GM18951 (cell line): Measurements from ENCODE around the gene KHNYN.
"Not testable (repeated sequence)": the region's sequence is repeated elsewhere in the genome, so short reads cannot be mapped to it uniquely, and the experiment has no call there.

Experiments used
- POLR2A ChIP-seq: IDR thresholded peaks from 4 replicates; pipeline ENCODE4 v1.6.1; 2011; ENCODE audit warnings: mild to moderate bottlenecking; ENCODE audit not compliant: insufficient read length, insufficient read depth; ENCODE audit errors: extremely low read depth
- in situ Hi-C: fragments of 300-500 bp; cut with MboI; formaldehyde crosslinking; loops from one replicate; pipeline ENCODE4 v1.12.0; 2022; ENCODE audit warnings: low sequenced_read_pairs, mixed read lengths, inconsistent platforms; ENCODE audit not compliant: unreplicated experiment

KHNYN gene

DNA sequence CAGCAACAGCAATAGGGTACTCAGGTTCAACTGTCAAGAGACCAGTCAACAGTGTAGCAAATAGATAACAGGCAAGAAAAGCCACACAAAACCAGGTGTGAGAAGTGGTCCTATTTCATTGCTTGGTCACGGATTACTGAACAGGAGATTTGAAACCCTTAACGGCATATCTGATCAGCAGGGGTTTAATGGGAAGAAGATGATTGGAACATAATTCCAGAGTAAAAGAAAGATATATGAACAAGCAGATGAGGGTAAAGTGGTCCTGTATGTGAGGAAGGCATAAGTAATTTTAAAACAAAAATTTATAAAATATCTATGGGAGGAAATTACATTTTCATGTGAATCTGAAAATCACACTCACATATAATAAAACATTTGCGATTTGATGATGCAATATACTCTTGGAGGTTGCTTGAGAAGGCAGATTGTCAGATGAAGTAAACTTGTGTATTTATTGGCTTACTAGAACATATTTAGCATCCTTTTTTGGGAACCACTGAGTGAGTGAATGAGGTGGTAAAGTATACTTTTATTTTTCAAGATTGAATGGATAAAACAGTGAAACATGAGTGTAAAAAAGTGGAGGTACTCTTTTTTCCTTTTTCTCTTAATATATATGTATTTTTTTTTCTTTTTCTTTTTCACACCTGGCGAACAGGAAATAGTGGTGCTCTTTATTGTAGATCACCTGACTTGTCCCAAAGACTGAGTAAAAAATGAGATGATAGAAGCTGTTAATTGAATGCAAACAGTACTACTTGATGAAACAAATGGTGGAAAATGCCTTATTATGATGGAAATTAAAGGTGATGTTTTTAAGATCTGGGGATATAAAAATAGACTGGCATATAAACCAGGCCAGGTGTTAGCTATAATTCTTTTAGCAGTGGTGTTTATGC lies 34.4 kb downstream of the KHNYN start:
- no peak for TF ChIP-seq POLR2A
- in situ Hi-C loops = no loop called here

- in situ Hi-C loops = no loop called here
- TF ChIP-seq POLR2A = no peak
These were observed 35.6 kb downstream of the KHNYN start for GRCh38 chr14:24465368-24465767.

DNA sequence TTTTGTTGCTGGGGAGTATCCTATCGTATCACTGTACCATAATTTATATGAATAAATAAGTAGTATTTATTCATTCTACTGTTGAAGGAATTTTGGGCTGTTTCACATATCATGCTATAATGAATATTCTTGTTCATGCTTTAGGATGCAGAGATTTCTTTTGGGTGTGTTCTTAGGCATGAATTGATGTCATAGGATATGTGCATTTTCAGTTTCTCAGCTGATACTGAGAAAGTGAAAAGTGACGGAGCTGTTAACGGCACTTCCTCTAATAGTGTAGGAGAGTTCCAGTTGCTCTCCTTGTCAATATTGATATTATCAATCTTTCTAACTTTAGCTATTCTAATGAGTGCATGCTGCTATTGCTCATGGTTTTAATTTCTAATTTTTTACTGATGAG lies 36.1 kb downstream of the KHNYN start:
- no peak for TF ChIP-seq POLR2A
- in situ Hi-C loops = no loop called here

DNA sequence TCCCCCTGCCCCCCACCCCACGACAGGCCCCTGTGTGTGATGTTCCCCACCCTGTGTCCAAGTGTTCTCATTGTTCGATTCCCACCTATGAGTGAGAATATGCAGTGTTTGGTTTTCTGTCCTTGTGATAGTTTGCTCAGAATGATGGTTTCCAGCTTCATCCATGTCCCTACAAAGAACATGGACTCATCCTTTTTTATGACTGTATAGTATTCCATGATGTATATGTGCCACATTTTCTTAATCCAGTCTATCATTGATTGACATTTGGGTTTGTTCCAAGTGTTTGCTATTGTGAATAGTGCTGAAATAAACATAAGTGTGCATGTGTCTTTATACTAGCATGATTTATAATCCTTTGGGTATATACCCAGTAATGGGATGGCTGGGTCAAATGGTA lies 40.7 kb downstream of the KHNYN start:
- in situ Hi-C loops = not testable (repeated sequence)

DNA sequence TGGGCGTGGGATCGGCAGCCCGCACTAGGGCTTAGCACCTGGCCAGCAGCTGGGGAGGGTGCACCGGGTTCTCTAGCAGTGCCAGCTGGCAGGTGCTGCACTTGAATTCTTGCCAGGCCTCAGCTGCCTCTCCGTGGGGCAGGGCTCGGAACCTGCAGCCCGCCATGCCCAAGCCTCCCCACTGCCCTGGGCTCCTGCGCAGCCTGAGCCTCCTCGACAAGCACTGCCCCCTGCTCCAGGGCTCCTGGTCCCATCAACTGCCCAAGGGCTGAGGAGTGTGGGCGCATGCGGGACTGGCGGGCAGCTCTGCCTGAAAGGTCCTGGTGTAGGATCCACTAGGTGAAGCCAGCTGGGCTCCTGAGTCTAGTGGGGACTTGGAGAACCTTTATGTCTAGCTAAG lies 43.5 kb downstream of the KHNYN start:
- TF ChIP-seq POLR2A = no peak
- in situ Hi-C loops = no loop called here

DNA sequence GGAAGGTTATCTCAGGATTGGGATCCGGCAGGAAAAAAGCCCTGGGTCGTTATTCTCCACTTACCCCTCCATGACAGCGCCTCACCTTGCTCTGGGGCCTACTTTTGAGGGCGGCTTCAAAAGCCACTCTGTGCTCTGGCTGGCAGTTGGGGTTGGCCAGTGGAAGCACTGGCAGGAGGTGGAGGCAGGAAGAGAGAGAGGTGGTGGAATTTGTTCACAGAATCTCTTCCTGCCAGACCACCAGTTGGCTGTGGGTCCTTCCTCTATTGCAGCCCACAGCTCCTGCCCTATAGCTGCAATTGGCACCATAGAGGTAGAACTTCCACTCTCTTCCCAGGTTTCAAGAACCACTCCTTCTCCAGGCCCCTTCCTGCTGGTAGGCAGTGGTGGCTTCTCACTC lies 45.5 kb downstream of the KHNYN start:
- TF ChIP-seq POLR2A = no peak
- in situ Hi-C loops = no loop called here

- in situ Hi-C loops = not testable (repeated sequence)
These were observed 50.2 kb downstream of the KHNYN start for GRCh38 chr14:24479999-24480398.

DNA sequence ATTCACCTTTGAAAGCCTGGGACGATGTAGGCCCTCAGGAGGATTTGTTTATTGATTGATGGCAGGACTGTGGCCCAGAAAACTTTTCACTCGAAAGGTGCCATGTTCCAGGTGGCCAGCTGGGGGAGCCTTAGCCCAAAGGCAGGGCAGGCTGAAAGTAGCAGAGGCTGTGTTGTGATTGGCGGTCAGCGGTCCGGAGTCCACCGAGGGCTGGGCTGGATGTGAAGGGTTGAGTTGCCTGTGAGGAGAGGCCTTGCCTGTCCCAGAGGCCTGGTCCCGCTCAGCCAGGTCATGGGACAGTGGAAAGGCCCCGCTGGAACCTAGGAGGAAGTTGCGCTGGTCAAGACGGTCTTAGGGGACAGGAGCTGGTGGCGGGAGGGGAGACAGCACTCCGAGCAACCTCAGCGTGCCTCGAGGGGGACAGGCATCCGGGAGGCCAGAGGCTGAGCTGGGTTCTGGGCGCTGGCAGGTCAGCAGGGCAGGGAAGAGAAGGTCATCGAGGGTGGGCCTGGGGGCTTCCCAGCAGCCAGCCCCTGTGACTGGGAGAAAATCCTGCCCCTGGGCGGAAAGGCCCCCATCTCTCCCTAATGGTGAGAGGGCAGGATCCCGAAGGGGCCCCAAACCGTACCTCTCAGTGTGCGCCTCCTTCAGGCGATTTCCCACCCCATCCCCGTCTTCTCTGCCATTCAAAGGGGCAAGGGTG lies 52.0 kb downstream of the KHNYN start:
- in situ Hi-C loops = no loop called here
- TF ChIP-seq POLR2A = no peak

DNA sequence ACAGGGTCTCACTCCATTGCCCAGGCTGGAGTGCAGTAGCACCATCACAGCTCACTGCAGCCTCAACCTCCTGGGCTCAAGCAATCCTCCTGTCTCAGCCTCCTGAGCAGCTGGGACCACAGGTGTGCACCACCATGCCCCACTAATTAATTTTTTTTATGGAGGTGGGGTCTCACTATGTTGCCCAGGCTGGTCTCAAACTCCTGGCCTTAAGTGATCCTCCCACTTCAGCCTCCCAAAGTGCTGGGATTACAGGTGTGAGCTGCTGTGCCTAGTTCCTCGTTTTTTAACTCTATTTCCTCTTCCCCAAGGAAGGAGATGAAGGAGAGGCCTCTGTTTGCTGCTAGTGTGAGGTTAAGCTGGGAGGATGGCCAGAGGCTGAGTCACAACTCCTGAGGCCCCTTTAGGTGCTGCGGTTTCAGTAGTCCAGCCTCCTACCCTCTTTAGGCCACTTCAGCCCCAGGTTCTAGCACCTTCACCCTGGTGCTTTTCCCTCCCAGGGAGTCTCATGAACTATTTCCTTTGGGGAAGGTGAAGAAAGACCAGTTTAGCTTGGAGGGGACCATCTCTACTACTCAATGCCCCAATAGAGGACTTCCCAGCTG lies 53.0 kb downstream of the KHNYN start:
- in situ Hi-C loops = not testable (repeated sequence)

DNA sequence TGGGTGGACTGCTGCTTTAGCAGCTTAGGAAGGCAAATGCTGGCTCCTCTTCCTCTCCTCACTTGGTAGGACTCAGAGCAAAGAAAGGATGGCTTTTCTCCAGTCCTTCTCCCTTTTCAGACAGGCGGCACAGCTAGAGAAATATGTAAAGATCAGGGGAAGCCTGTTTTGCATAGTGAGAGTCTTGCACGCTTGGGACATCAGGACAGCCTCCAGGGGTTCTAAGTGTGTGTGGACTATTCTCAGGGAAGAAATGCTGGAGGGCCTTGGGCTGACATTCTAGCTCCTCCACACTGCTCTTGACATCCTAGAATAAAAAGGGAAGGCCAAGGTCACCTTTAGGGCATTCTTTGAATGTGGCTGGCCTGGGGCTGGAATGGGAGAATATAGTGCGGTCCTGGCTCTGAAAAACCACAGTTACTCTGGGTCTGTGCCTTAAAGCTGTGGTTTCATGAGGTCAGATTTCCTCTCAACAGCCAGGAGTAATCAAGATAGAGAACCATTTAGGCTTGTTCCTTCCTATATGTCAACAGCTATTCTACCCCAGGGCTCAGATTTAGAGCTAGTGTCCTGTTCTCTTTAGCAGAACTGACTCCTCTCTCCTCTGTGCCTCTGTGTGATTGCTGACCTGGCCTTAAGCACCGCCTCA lies 54.0 kb downstream of the KHNYN start:
- in situ Hi-C loops = no loop called here
- no peak for TF ChIP-seq POLR2A
